Endodermal cell (in vitro differentiated cells): ENCODE data around the gene SRRM1. TPM values are rescaled to one million over a fixed set of nuclear protein-coding genes. Genes with fewer than 3 reads are reported as not detected.

Experiments
- DNase-seq: peaks from one replicate; pipeline ENCODE4 v3.0.0-alpha.2; 2017
- H3K27ac ChIP-seq: 2 replicates; pipeline ENCODE4 v1.5.1; 2013; ENCODE audit warnings: mild to moderate bottlenecking, low read depth, low read length, moderate library complexity
- H3K27me3 ChIP-seq: 2 replicates; pipeline ENCODE4 v1.6.1; 2013; ENCODE audit warnings: mild to moderate bottlenecking, low read length, moderate library complexity; ENCODE audit not compliant: insufficient read depth, control insufficient read depth, poor library complexity, severe bottlenecking
- H3K36me3 ChIP-seq: 2 replicates; pipeline ENCODE4 v1.7.0; 2013; ENCODE audit warnings: mild to moderate bottlenecking, low read length, moderate library complexity; ENCODE audit not compliant: control insufficient read depth, insufficient read depth
- H3K4me1 ChIP-seq: one replicate; pipeline ENCODE4 v1.7.0; 2013; ENCODE audit warnings: low read length; ENCODE audit not compliant: control insufficient read depth, insufficient read depth
- H3K4me3 ChIP-seq: 2 replicates; pipeline ENCODE4 v1.5.1; 2013; ENCODE audit warnings: mild to moderate bottlenecking, low read length, moderate library complexity
- H3K9ac ChIP-seq: 2 replicates; pipeline ENCODE4 v1.6.1; 2013; ENCODE audit warnings: mild to moderate bottlenecking, low read length, moderate library complexity; ENCODE audit not compliant: poor library complexity, severe bottlenecking; ENCODE audit errors: extremely low read depth
- H3K9me3 ChIP-seq: 2 replicates; pipeline ENCODE4 v1.6.1; 2013; ENCODE audit warnings: mild to moderate bottlenecking, low read length, moderate library complexity; ENCODE audit not compliant: control insufficient read depth
- H3K27ac Mint-ChIP-seq: 2 replicates; pipeline ENCODE4 v1.8.0; 2020; ENCODE audit warnings: mixed read lengths
- H3K27me3 Mint-ChIP-seq: 2 replicates; pipeline ENCODE4 v1.8.0; 2021; ENCODE audit warnings: mild to moderate bottlenecking, mixed read lengths; ENCODE audit not compliant: insufficient read depth
- H3K36me3 Mint-ChIP-seq: 2 replicates; pipeline ENCODE4 v1.8.0; 2020; ENCODE audit warnings: low read depth, mixed read lengths
- H3K4me1 Mint-ChIP-seq: 2 replicates; pipeline ENCODE4 v1.8.0; 2020; ENCODE audit warnings: mixed read lengths
- H3K4me3 Mint-ChIP-seq: 2 replicates; pipeline ENCODE4 v1.8.0; 2020; ENCODE audit warnings: mild to moderate bottlenecking, moderate library complexity, mixed read lengths
- H3K9me3 Mint-ChIP-seq: 2 replicates; pipeline ENCODE4 v1.8.0; 2020; ENCODE audit warnings: mild to moderate bottlenecking, mixed read lengths
- WGBS, 2 experiments: methylation state at CpG; one replicate each; pipeline versions ENCODE4 v1.1.5 to v1.1.7; 2013; ENCODE audit warnings: missing lambda C conversion rate in 2 of 2, mixed read lengths in 1 of 2; ENCODE audit not compliant: insufficient coverage in 1 of 2, insufficient read length in 1 of 2; 5-methylcytosine and 5-hydroxymethylcytosine counted together
- total RNA-seq, 2 donors: library from RNA; stranded (reverse); fragmentation: NEBNext Ultra II Directional in 1 of 2; extraction: Animal tissue kit (Norgen Biotek cat#: 25700) in 1 of 2; gene quantifications; 2 replicates in 1 of 2; 3 replicates in 1 of 2; pipeline ENCODE4 v1.2.1, GENCODE V29; 2021
- TF ChIP-seq, protein P1 (sequence below): fragments of 200-600 bp; sonication (generic); conservative IDR thresholded peaks from 2 replicates; pipeline ENCODE4 v1.5.0; 2021; ENCODE audit warnings: antibody characterized with exemption, mild to moderate bottlenecking

SRRM1 gene
- total RNA-seq, 2 donors from 2014 or later, result 233 to 293 TPM

DNA sequence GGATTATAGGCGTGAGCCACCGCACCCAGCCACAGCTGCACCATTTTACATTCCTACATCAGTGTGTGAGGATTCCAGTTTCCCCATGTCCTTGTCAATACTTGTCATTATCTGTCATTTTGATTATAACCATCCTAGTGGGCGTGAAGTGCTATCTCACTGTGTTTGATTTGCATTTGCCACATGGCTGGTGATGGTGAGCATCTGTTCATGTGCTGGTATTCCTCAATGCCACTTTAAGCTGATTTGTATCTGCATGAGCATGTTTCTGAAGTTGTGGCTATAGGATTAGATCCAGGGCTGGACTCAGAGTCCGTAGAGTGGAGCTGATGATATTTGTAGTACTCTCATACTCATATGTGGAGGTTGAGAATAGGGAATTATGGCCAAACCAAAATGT is 36.6 kb downstream of the SRRM1 start:
- H3K4me1 ChIP-seq, result no peaks in the 10 kb centered on the region

DNA sequence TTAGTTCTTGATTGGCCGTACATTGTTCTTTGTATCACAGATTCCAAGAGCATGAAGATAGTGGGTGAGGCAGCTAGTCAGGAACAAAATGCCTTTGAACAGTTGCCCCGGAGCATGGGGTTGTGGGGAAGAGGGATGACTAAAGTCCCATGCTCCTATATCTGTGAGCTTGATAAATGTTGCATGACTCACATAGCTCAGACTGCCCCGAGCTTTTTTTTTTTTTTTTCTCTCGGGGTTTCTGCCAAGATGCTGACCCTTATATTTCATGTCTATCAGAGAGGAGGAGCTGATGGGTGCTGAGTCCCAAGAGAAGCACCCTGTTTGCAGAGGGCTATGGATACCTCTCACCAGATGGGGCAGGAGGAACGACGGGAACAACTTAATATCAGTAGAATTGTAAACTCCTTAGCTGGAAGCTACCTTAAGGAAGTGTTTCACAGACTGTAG is 40.6 kb downstream of the SRRM1 start:
- H3K27ac Mint-ChIP-seq, result no peak overlapping the region
- no peak overlapping the region for H3K27ac ChIP-seq
- TF ChIP-seq, protein P1, sequence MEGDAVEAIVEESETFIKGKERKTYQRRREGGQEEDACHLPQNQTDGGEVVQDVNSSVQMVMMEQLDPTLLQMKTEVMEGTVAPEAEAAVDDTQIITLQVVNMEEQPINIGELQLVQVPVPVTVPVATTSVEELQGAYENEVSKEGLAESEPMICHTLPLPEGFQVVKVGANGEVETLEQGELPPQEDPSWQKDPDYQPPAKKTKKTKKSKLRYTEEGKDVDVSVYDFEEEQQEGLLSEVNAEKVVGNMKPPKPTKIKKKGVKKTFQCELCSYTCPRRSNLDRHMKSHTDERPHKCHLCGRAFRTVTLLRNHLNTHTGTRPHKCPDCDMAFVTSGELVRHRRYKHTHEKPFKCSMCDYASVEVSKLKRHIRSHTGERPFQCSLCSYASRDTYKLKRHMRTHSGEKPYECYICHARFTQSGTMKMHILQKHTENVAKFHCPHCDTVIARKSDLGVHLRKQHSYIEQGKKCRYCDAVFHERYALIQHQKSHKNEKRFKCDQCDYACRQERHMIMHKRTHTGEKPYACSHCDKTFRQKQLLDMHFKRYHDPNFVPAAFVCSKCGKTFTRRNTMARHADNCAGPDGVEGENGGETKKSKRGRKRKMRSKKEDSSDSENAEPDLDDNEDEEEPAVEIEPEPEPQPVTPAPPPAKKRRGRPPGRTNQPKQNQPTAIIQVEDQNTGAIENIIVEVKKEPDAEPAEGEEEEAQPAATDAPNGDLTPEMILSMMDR, result no peak

More for the DNA sequence above, 36.6 kb downstream of the SRRM1 start:
- Mint-ChIP-seq H3K36me3 (peaks cover 39% of the 10 kb centered on the region), H3K9me3 (no peaks in the 10 kb centered on the region), H3K27me3 (no peaks in the 10 kb centered on the region), H3K4me3 (no peak overlapping the region), H3K27ac (no peak overlapping the region), H3K4me1 (no peaks in the 10 kb centered on the region)
- H3K4me3 ChIP-seq, result no peak overlapping the region
- no peak overlapping the region for H3K27ac ChIP-seq
- WGBS, 2 experiments, result 82 to 91% methylated on average over 2 to 4 of the region's 4 CpGs
- H3K36me3 ChIP-seq, result peaks cover 27% of the 10 kb centered on the region
- no peaks in the 10 kb centered on the region for H3K27me3 ChIP-seq
- no peak overlapping the region for H3K9ac ChIP-seq
- no peak for DNase-seq
- TF ChIP-seq, protein P1, result no peak
- no peaks in the 10 kb centered on the region for H3K9me3 ChIP-seq

GRCh38 chr1:24688033-24688432 is 44.9 kb downstream of the SRRM1 start:
- no peak for DNase-seq
- H3K4me3 ChIP-seq, result no peak overlapping the region
- TF ChIP-seq, protein P1, result no peak
- Mint-ChIP-seq H3K4me1 (no peaks in the 10 kb centered on the region), H3K36me3 (no peaks in the 10 kb centered on the region), H3K27ac (no peak overlapping the region), H3K27me3 (no peaks in the 10 kb centered on the region), H3K9me3 (peaks cover 14% of the 10 kb centered on the region), H3K4me3 (no peak overlapping the region)
- no peaks in the 10 kb centered on the region for H3K36me3 ChIP-seq
- H3K9ac ChIP-seq, result no peak overlapping the region
- H3K4me1 ChIP-seq, result no peaks in the 10 kb centered on the region
- no peak overlapping the region for H3K27ac ChIP-seq
- WGBS, 2 experiments, result 88 to 95% methylated on average over 2 of the region's 2 CpGs
- H3K27me3 ChIP-seq, result no peaks in the 10 kb centered on the region
- H3K9me3 ChIP-seq, result no peaks in the 10 kb centered on the region

More for the DNA sequence above, 40.6 kb downstream of the SRRM1 start:
- no peak overlapping the region for H3K4me3 Mint-ChIP-seq
- Histone ChIP-seq H3K36me3 (no peaks in the 10 kb centered on the region), H3K4me1 (no peaks in the 10 kb centered on the region), H3K4me3 (no peak overlapping the region), H3K27me3 (no peaks in the 10 kb centered on the region), H3K9me3 (no peaks in the 10 kb centered on the region), H3K9ac (no peak overlapping the region)
- peaks cover 15% of the 10 kb centered on the region for H3K36me3 Mint-ChIP-seq
- H3K4me1 Mint-ChIP-seq, result no peaks in the 10 kb centered on the region
- DNase-seq, result no peak
- 81 to 93% methylated on average over 4 to 6 of the region's 6 CpGs for WGBS, 2 experiments
- H3K9me3 Mint-ChIP-seq, result no peaks in the 10 kb centered on the region
- H3K27me3 Mint-ChIP-seq, result no peaks in the 10 kb centered on the region
